HG02798 (cell line): Measurements from ENCODE around the gene AATF.

Experiments used
- ATAC-seq: cut with Tn5 transposase; IDR thresholded peaks from one replicate; pipeline ENCODE4 v1.9.1; 2021; ENCODE audit warnings: mild to moderate bottlenecking; ENCODE audit not compliant: unreplicated experiment, poor library complexity

Gene AATF

DNA sequence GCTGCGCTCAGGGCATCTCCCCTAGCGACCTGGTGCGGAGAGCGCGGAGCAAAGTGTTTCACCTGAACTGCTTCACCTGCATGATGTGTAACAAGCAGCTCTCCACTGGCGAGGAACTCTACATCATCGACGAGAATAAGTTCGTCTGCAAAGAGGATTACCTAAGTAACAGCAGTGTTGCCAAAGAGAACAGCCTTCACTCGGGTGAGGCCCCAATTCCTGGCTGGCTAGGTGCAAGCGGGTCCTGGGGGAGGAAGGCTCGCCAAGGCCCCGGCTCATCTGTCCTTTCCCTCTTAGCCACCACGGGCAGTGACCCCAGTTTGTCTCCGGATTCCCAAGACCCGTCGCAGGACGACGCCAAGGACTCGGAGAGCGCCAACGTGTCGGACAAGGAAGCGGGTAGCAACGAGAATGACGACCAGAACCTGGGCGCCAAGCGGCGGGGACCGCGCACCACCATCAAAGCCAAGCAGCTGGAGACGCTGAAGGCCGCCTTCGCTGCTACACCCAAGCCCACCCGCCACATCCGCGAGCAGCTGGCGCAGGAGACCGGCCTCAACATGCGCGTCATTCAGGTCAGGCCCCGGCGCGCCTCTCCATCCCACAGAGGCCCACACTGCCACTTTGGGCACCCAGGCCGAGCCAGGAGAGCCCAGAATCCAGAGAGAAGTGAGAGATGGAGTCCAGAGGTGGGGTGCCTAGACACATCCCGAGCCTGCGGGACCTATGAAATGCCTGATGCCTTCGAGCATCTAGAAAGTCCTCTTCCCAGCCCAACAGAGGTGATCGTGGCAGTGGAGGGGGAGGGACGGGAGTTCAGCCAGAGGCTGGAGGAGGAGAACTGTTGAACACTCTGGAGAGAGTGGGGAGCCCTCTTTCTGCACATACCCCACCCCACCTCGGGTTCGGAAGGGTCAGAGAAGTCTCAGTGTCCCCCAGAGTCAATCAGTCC lies 8.2 kb upstream of the AATF start:
- no peak for ATAC-seq

DNA sequence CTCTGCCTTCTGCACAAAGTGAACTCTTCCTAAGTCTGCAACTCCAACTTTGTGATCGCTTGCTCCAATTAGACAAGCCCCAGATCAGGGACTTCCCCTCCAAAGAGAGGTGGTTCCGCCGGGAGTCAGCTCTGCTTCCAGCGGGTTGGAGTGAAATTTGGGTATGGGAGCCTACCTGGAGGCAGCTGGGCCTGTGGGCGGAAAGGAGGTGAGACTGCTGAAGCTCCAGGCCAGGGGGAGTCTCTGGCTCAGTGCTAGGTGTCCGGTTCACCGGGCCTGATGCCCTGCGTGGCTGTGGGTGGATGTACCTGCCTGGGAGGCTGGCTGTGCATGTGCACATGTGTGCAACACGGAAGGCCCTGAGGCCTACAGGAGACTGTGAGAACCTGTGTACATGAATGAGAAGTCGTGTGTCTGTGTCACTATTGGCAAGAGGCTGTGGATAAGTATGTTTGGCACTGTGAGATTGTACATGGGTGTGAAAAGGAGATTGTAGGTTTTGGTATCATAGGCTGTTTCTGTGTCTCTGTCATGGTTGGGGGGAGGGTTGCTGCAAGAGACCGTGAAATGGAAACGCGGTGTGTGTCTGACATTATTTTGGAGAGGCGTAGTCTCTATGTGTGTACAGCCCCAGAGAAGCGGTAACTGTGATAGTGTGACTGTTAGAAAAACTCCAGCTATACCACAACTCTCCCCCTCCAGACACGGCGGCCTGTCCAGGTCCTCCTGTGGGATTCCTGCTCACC lies 7.3 kb upstream of the AATF start:
- no peak for ATAC-seq

DNA sequence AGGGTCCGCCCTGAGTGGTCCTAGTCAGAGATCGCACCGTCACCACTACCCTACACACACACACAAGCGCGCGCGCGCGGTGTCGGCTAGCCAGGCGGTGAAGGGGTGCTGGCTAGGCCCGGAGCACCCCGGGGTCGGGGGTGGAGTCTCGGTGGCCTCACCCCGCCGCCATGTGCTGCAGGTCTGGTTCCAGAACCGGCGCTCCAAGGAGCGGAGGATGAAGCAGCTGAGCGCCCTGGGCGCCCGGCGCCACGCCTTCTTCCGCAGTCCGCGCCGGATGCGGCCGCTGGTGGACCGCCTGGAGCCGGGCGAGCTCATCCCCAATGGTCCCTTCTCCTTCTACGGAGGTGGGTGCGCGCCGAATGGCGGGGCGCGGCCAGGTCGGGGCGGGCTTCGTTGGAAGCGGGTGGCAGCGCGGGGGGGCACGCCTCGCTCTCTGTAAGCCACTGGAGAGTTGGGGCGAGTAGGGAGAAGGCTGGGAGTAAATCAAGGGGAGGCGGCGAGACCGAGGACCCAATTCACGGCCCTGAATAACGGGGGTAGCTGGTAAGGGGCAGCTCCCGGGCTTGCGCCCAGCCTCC lies 6.6 kb upstream of the AATF start:
- no peak for ATAC-seq

DNA sequence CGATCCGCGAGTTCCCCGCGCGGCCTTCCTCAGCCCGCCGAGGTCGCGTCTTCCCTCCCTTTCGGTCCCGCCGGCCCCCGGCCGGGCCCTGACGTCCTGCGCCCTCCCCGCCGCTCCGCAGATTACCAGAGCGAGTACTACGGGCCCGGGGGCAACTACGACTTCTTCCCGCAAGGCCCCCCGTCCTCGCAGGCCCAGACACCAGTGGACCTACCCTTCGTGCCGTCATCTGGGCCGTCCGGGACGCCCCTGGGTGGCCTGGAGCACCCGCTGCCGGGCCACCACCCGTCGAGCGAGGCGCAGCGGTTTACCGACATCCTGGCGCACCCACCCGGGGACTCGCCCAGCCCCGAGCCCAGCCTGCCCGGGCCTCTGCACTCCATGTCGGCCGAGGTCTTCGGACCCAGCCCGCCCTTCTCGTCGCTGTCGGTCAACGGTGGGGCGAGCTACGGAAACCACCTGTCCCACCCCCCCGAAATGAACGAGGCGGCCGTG lies 6.1 kb upstream of the AATF start:
- ATAC-seq: no peak

DNA sequence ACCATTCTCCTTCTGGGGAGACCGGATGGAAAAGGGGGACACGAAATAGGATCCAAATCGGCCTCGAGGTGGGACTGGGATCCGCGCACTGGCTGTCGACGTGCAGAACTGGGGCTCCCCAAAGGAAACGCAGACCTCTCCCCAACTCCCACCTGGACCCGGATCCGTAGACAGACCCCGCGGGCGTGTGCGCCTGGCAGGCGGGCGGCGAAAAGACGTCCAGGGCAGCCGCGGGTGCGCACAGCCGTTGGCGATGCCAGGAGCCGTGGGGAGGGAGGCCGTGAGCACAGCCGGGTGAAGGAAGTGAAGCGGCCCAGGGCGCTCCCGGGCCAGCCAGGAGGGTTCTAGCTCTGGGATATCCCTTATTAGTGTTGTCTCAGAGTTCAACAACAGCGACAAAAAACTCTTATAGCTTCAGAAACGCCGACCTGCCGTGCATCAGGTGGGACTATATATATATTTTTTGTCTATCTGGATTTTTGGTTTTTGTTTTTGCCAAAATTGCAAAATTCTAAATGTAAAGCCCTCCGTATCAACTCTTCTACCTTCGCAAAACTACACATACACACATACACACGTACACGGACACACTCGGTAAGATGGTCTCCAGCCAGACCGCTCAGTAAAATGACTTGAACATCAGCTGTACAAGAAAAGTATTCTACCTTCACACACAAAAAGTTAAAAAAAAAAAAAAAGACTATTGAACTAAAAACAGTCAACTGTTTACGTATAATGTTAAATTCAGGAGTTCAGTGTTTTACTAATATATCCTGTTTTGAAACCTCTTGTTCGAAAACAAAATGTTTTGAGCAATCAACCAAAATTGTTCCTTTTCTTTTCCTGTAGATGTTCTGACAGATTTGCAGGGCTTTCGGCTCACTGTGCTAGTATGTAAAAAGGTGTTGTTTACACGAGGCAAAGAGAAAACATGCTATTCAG lies 5.2 kb upstream of the AATF start:
- no peak for ATAC-seq

DNA sequence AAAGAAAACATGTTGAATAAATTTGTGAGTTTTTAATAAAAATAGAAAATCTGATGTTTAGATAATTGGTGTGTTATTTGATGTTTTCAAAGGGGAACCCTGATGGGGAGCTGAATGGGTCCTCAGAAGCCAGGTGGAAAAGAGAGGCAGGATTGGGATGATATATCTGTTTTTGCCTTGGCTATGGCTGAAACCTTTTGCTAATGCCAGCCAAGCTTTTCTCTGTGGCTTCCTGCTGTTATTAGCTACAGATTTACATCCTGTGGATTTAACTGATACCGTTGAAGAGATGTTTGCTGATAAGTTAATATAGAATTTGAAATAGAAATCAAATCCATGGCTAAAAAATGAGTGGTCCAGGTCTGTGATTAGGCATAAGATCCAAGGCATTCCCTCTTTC lies 4.2 kb upstream of the AATF start:
- ATAC-seq: no peak

DNA sequence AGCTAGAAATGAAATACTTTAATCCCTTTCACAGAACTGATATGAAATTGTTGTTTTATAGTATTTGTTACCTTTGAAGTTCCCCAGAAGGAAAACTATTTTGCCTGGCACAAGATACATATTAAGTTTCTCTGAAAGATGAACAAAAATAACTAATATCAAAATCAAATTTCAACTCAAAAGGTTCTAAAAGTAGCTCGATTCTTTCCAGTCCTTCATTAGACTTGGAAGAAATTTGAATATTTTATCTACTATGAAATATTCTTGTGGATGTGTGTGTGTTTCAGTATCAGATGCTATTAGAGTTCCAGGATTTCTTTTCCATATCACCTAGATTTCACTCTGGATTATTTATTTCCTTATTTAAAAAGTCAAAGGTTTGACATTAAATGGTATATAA lies 3.6 kb upstream of the AATF start:
- no peak for ATAC-seq

DNA sequence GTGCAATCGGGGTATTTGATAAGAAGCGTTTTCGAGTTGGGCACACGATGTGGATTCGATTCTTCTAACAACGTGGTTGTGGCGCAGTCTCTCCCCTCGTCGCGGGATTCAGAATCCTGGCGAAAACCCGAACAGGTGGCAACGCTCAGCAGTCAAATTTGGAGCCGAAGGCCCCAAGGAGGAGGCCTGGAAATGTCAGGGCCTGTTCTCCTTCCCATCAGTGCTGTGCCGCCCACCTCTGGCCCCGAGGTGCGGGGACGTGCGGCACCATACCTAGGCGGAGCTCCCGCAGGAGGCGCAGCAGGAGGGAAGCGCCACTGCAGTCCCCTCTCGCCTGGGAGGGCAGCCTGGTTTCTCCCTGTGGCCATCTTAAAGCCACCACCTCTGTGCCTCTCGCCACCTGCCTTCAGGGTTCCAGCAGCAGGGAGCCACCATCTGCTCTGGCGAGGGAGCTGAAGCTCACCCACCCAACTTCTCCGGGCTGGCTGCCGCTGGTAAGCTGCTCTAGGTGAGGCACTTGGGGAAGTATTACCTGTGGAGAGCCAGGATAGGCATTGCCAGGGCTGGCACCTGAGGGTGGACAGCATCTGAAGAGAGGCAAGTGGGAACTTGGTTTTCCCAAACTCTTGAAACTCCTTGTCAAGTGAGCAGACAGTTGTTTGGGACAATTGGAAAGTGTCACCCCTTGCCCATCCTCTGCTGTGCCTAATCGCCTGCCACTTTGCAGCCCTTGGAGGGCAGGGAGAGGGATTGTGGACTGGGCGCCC lies 2.6 kb upstream of the AATF start:
- ATAC-seq: no peak

DNA sequence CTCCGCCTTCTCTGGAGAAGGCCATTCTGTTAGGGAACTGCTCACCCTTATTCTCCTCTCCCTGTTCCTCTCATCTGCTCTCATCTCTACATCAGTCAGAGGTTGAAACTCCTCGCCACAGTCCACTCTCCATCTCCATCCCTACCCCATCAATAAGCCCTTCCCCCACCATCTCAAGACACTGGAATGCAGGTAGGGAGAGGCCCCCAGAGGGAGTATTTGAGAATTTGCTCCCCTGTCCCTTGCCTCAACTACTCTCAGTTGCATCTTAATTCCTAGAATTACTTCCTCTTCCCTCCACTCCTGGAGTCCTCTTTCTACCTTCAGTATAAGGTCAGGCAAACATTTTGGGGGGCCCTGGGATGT lies 2.0 kb upstream of the AATF start:
- ATAC-seq: no peak

DNA sequence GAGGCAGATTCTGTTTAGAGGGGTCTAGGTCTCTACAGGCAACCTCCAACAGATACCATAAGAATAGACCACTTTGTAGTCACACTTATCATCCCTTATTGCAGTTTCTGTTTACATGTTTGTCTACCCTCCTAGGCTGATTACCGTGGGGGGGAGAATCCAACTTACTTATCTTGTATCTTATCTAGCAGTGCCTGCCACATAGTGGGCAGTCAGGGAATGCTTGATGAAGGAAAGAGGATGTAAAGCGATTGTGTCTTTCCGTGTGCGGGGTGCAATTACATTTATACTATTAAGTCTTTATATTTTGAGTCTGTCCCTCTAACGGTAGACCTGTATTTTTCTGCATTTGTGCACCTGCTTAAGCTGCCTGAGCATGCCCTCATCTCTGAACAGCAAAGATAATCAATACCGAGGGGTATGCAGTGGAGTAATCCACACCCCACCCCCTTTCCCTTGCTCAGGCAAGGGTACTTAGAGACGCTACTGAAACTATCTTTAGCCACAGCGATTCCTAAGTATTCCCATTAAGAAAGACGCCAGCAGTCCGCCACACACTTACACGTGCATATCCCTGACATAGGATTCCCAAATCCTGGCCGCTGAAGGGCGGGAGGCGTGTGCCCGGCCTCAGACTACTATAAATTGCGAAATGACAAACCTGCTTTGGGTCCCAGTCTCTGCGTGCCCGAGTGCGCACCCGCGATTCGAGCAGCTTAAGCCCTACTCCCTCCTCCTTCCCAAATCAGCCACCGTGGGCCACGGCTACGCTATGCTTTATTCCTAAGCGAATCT lies 635 bp upstream of the AATF start:
- ATAC-seq: no peak

DNA sequence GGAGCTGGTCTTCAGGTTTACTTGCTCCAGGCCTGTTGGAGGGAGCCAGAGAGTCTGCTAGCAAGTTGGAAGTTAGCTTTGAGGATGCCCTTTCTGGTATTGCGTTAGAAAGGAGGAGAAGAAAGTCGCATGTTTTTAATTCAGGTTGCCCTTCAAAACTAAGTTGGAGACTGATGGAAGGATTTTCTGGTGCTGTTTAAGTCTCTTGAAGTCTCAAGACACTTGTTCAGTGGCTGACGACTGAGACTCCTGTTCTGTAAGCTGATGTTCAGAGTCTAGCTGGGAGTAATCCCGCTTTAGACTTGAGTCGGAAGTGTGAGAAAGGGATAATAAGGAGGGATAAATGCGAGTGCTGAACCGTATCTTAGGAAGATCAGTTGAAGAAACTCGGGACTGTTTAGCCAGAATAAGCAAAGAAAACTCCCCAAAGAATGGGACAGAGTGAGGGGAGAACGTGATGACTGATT lies 740 bp downstream of the AATF start:
- ATAC-seq: no peak

DNA sequence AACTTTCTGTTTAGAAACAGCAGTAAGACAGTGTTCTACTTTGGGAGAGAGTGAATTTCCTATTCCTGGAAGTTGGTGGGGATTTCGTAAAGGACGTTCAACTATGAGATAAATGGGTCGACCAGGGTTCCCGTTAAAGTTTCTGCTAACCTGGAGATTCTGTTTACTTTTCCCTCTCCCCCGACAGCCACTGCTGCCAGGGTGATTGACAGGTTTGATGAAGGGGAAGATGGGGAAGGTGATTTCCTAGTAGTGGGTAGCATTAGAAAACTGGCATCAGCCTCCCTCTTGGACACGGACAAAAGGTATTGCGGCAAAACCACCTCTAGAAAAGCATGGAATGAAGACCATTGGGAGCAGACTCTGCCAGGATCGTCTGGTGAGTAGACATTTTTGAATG lies 1.3 kb downstream of the AATF start:
- ATAC-seq: no peak

DNA sequence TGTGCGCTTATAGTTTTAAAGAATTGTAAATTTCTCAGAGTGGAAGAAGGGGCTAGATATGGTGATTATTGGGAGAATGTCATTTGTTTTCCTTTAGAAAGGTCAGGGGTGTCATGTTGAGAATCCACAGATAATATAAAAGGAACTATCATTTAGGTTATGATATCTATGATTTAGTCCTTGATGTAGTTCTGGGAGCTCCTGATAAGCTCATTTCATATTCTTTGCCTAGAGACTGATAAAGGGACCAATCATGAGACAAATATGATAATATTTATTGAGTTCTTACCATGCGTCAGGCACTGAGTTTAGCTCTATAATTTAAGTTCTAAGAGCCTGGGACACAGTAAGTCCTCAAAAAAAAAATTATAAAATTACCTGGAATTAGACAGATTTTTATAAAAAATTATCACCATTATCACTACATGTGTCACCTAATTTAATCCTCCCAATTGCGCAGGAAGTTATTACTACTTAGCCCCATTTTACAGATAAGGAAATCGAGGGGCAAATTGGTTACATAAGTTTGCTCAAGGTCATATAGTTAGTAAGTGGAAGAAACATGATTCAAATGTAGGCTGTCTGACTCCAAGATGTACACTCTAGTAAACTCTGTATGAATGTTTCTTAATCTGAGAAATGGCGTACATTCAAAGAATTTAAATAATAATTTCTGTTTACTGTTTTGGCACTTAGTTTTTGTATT lies 2.5 kb downstream of the AATF start:
- ATAC-seq: no peak

DNA sequence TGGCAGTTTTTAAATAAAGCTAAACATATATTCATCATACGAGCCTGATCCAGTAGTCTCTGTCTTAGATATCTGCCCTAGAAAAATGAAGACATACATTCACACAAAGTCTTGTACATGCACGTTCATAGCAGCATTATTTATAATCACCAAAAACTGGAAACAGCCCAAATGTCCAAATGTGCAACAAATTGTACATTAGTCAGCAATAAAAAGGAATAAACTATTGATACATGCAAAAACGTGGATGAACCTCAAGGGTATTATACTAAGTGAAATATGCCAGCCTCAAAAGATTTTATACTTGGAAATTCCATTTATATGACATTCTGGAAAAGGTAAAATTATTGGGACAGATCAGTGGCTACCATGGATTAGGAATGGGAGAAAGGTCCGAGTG lies 22.8 kb downstream of the AATF start:
- ATAC-seq: no peak

DNA sequence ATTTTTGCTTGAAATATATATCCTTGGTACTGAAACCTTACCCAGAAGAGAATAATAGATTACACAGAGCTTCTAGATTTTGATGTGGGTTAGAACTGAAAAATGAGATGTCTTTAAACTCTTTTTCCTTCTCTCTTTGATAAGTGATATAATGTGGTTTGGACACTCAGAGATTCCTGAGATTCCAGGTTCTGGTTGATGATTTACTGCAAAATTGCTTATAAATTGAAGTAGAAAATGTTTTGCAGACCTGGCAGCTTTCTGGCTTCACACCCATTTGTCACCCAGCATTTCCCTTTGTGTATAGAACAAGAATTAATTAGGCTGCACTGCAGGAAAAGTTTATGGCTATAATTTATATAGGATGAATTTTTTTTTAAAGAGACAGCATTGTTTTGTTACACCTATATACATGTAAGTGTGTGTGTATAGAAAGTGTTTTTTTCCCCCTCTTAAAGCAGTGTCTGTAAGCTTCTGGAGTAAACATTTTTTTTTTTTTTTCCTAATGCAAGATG lies 23.5 kb downstream of the AATF start:
- ATAC-seq: no peak

DNA sequence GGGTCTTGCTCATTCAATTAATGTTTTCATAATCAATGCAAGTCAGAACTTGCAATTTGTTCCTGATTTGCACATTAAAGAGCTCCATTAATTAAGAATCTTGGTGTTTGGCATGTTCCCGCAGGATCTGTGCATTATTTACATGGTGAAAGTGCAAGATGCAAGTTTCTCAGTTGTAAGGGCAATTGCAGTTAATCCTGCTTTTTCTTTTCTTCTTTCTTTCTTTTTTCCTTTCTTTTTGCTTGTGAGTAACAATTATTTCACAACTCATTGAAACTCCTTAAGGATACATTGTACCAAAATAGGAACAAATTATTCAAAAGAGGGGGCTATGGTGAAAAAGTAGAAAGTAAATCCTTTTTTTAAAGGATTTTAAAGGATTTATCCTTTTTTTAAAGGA lies 24.2 kb downstream of the AATF start:
- no peak for ATAC-seq

DNA sequence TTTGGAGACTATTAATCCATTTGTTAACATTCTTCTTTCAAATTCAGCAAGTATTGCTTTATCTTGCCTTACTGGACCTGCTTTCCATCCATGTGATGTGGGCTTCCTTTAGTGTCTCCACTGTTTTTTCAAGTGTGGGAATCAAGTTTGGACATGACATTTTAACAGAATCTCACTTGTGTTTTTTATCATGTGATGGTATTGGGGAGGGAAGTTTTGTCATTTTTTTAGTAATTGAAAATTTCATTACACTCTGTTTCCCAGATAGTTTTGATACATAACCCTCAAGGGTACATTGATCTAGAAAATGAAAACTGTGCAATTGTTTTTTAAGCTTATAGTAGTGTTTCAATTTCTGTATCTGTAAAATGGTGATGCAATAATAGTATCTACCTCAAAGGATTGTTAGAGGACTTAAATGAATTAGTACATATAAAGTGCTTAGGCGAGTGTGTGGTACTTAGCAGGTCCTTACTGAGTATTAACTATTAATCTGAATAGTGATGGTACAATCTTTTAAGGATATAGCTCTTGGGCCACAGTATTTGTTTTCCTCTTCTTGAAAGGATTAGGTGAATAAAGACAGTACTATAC lies 27.3 kb downstream of the AATF start:
- ATAC-seq: no peak
